Mesenteric fat pad (tissue), 1 donor: ENCODE measurements around the gene CEBPZOS. TPM values are rescaled to one million over a fixed set of nuclear protein-coding genes. Genes with fewer than 3 reads are reported as not detected.
A peak's percentile ranks its signal among the peaks of the same experiment; 100 is the strongest.

ENCODE experiments used
- DNase-seq: peaks from one replicate; pipeline ENCODE4 v3.0.0-alpha.2; 2020; ENCODE audit warnings: low spot score
- total RNA-seq: library from RNA; stranded (reverse); fragmentation: NEBNext Ultra II Directional; extraction: Animal tissue kit (Norgen Biotek cat#: 25700); gene quantifications from one replicate; pipeline ENCODE4 v1.2.1, GENCODE V29; 2021
- donor health status: DM: yes; HTN: yes; CAD: no.

CEBPZOS gene
- total RNA-seq, 1 donor from 2014 or later: 40.2 TPM

DNA sequence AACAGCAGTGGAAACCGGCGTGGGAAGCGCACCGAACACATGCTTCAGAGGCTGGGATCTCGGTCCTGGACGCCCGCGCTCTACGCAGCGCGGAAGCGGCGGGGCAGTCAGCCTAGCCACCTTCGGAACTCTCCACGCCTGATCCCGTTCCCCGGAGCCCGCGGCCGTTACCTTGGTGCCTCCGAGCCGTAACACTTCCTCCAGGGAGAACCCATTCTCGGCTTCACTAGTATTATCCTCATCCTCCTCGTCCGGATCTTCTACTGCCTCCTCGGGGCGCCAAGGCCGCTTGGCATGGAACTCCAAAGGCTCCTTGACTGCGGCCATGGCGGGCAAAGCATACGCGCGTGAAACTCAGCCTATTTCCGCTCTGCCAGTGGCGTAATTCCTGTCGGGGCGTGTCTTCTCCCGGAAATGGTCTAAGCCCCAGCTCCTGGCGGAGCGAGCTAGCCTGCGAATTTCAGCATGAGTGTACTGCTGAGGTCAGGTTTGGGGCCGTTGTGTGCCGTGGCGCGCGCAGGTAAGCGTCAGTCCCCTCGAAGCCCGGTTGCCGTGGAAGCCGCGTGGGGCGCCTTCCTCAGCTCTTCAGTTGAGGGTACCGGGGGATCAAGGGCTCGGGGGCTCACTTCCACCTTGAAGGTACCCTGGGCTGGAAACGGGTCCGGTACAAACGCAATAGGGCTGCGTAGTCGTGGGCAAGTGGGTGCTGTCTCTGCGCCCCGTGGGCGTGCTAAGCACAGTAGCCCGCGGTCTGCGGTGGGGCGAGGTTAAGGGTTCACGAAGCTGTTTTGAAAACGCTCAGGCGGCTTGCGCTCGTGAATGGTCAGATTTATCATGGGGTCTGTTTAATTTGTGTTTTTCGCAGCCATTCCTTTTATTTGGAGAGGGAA lies 35.2 kb downstream of the CEBPZOS start, which contains the start of the genes CEBPZ and NDUFAF7:
Gene CEBPZ (minus strand): TSS at position 356 of the 890 bp plus-strand sequence. CDS start 29 bp downstream, at position 327.
Gene NDUFAF7 (plus strand): TSS at position 418 of the 890 bp plus-strand sequence. CDS start 48 bp downstream, at position 466.
- DNase-seq: peak; percentile 96

DNA sequence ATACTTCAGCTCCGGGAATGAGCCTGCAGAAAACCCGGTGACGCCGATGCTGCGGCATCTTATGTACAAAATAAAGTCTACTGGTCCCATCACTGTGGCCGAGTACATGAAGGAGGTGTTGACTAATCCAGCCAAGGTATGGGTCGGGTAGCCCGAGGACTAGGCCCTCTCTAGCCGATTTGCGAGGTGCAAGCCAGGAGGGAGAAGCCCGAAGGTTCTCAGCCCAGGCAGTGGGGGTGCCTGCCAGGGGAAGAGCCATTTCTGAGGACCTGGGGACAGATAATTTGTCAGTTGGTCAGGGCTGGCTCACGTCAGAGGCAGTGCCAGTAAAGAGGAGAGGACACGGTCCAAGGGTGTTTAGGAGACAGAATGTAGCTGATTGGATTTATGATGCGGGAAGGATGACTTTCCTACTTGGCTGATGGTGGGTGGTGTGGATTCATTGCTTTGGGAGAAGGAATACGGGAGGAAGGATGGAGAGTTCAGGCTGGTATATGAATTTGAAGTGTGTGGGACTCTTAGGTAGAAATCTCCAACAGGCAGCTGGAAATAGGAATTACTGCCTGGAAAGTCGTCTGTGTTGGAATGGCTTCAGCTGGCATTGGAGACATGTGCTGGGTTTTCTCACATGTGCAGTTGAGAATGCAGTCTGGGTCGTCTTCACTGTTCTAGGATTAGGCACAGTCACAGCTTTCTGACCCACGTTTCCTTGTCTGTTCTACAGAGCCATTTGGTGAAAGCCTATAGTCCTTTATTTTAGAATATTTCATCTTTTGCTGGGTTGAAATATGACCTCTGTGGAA lies 36.0 kb downstream of the CEBPZOS start:
- DNase-seq: no peak

DNA sequence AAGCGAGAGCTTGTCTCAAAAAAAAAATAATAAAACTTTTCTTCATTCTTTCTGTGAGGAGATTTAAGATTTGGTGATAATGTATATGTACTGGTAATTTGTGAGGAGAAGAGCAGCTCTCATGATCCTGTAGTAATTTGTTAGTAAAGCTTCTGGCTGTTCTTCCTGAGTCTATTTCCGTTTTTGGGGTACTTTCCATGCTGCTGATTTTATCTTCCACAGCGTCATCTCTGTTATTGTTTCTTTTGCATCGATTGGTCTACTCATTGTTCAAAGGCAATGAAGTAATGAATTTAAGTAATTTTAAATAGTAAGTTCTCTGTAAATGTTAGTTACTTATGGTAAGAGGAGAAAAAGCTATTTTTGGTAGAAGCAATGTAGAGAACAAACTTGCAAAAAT lies 47.1 kb downstream of the CEBPZOS start:
- DNase-seq: no peak

DNA sequence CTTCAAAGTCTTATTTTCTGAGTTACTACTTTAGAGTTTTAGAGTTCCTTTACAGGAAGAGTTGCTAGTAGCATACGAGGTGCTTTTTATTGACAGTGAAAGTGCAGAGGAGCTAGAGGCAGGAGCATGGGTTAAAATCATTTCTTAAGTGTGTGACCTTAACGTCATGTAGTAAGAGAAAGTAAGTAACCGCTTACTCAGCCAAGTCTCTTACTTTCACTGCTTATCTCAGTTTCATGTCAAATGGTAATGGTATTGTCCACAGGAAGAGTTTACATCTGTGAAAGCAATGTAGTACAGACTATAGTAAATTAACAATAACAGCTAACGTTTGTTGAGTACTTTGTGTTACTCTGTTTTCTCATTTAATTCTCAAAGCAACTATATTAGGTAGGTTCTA lies 47.7 kb downstream of the CEBPZOS start:
- DNase-seq: no peak

DNA sequence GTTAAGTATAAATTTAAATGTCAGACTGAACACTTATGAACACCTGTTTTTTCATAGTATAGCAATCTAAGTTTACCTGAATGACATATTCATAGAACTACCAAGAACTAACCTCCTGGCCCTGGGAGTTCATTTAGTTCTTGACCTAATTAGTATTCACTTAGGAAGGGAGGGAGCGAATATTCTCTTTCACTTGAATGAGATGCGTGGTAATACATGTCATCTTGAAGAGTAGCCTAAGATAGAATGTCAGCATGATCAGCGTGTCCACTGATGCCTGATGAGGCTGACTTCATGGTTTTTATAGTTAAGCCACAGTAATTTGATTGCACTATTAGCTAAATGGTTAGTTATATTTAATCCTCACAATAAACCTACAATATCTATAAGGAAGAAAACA lies 48.5 kb downstream of the CEBPZOS start:
- DNase-seq: no peak

DNA sequence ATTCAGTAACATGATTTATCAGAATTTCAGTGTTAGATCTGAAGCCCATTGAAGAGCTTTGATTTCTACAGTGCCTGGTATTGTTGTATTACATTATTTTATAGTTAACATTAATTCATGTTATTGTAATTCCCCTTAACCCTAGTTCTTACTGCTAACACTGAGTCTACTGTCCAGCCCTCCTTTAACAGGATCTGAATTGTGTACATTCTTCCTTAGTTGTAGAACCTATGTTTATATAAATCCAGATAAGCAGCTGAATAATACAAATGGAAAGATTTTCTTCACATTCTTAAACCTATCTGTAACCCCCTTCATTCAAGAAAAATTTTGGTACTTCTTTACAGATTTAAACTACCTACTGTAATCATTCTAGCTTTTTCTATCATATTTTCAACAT lies 49.9 kb downstream of the CEBPZOS start:
- DNase-seq: no peak

DNA sequence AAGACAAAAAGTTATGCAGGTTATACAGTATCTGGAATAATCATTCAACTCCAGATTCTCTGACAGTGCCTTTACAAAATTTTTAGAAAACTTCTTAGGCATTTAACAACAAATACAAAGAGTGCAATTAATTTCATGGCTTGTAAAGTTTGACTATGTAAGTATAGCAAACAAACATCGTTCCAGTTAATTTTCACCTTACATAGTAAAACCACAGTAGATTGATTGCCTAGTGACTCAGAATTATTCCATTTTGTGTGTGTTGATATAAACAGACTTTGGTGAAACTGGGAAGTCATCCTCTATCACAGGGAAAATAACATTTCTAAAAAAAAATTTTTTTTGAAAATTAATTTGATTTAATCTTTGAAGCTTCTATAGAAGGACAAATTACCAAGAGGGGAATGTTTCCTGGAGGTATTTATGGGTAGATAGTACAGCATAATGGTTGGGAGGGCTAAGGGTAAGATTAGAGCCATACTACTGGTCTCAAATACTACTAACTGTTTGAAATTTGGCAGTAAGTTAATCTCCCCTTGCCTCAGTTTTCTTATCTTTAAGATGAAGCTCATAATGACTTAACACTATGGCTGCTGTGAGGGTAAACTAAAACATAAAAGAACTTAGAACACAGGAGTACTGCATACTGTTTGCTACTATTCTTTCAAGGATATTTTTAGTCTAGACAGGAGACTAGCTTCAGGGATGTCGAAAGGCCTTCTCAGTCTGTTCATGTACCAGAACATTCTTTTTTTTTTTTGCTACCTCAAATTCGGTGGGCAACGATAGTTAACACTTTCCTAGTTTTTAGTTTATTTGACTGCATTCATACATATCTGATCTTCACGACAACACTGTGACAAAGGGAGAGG lies 54.8 kb downstream of the CEBPZOS start:
- no peak for DNase-seq

Other genes starting within 250 kb of the CEBPZOS start
- gene STRN, start 230.0 kb upstream of the CEBPZOS start, total RNA-seq: 26.2 TPM
- gene HEATR5B, start 112.1 kb upstream of the CEBPZOS start, total RNA-seq: 22.4 TPM
- 16.2 TPM for gene GPATCH11, start 112.0 kb upstream of the CEBPZOS start, total RNA-seq
- 56.2 TPM for gene EIF2AK2, start 39.5 kb upstream of the CEBPZOS start, total RNA-seq
- not detected for gene SULT6B1, start 7.8 kb upstream of the CEBPZOS start, total RNA-seq
- 45.6 TPM for gene CEBPZ, start 35.1 kb downstream of the CEBPZOS start, total RNA-seq
- gene NDUFAF7, start 35.2 kb downstream of the CEBPZOS start, total RNA-seq: 14.6 TPM
- 35.1 TPM for gene PRKD3, start 128.3 kb downstream of the CEBPZOS start, total RNA-seq
- 5.6 TPM for gene QPCT, start 148.1 kb downstream of the CEBPZOS start, total RNA-seq